GM21360 (cell line): ENCODE results near the gene DYRK3.

ENCODE experiments used
- ATAC-seq: cut with Tn5 transposase; IDR thresholded peaks from one replicate; pipeline ENCODE4 v1.9.1; 2021; ENCODE audit warnings: mild to moderate bottlenecking, moderate library complexity; ENCODE audit not compliant: unreplicated experiment

DYRK3 gene

DNA sequence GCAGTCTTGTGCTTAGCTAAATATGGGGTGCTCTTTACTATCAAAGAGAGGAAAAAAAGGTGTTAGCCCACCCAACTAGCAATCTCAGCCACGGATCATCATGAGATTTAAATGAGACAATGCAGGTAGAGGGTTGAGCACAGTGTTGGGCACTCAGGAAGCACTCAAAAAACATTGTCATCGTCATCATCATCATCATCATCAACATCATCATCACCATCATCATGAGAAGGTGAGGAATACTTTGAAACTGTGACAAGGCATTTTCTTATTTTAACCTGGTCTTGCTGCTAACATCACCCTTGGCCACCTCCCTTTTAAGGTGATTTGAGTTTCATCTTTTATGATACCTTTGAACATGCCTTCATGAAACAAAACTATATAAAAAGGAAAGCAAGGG, 46.0 kb downstream of the DYRK3 start:
- ATAC-seq = no peak

DNA sequence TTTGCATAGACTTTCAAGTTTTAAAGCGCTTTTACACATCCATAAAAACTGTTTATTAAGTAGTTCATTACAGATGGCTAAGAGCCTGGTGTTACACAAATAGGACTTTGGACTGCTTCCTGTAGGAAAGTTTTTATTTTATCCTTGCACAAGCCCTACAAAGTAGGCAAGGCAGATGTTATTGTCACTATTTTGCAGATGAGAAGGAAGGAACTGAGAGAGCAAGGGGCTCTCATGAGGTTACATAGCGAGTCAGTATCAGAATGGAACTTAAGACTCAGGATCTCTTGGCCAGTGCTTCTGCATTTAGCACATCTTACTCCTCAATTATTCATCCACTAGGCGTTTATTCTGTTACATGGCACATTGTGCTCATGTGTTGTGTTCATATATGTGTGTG, 46.8 kb downstream of the DYRK3 start:
- ATAC-seq = no peak

DNA sequence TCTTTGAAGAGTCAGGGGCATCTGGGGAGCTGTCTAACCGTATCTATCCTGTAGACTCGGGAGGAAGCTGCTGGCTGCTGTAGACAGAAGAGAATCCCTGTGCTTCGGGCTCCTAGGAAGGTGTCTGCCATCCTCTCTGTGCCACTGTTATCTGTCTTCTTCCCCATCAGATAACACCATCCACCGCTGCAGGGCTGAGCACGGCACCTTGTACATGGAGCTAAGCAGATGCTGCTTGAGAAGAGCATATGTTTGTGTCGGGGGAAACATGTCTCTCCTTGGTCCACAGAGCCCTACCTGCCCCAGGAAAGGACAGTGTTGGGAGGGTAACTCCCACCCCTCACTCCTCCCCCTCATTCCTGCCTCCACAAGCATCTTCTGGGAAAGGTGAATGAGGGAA, 48.0 kb downstream of the DYRK3 start:
- ATAC-seq = no peak

DNA sequence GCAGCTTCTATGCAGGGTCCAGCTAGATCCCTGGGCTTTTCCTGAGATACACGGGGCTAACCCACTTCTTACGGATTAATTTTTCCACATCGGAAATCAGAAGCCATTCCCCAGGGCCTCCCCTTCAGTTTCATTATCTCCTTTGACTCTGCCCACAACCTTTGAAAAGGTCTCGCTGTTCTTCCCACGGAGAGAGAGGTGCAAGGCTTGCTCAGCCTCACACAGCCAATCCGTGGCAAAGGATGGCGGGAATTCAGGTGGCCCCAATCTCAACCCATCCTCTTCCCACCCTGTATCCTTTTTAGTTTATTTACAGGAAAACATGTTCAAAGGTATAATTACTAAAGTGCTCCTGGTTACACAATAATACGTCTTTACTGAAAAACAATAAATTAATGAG, 48.7 kb downstream of the DYRK3 start:
- no peak for ATAC-seq

DNA sequence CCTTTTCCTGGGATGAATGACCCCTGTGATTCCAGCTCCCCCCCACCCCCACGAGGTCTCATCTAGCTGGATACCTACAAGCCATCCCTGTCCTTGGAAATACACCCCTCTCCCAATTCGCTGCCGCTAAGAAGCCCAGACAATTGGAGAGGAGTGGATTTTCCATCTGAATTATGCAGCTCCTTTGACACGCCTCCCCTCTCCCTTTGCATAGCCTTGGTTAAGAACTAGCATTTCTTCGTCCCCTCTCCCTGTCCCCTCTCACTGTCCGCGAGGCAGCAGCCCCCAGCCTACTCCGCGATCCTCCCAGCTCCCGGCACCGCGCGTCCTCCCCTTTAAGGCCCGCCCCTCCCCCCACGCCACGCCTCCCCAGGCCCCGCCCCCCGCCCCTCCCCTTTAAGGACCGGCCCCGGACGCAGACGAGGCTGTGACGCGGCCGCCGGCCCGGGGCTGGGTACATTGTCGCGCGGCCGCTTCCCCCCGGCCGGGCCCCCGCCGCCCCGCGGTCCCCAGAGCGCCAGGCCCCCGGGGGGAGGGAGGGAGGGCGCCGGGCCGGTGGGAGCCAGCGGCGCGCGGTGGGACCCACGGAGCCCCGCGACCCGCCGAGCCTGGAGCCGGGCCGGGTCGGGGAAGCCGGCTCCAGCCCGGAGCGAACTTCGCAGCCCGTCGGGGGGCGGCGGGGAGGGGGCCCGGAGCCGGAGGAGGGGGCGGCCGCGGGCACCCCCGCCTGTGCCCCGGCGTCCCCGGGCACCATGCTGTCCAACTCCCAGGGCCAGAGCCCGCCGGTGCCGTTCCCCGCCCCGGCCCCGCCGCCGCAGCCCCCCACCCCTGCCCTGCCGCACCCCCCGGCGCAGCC, 49.4 kb downstream of the DYRK3 start, which contains the start of gene MAPKAPK2:
Gene MAPKAPK2, plus strand, starts transcription at position 428 of the 856 bp plus-strand sequence. Its CDS starts 325 bp downstream, at position 753.
- peak; percentile 39 for ATAC-seq

DNA sequence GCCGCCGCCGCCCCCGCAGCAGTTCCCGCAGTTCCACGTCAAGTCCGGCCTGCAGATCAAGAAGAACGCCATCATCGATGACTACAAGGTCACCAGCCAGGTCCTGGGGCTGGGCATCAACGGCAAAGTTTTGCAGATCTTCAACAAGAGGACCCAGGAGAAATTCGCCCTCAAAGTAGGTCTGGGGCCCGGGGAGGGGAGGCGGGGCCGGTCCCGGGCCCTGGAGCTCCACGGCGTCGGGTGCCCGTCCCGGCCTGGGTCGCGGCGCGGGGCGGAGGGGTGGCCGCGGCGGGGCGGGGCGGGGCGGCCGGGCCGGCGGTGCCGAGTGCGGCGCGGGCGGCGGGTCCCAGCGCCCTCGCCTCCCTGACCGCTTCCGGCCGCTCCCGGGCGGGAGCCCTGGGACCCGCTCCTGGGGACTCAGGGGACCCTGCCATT, 50.0 kb downstream of the DYRK3 start:
- no peak for ATAC-seq

DNA sequence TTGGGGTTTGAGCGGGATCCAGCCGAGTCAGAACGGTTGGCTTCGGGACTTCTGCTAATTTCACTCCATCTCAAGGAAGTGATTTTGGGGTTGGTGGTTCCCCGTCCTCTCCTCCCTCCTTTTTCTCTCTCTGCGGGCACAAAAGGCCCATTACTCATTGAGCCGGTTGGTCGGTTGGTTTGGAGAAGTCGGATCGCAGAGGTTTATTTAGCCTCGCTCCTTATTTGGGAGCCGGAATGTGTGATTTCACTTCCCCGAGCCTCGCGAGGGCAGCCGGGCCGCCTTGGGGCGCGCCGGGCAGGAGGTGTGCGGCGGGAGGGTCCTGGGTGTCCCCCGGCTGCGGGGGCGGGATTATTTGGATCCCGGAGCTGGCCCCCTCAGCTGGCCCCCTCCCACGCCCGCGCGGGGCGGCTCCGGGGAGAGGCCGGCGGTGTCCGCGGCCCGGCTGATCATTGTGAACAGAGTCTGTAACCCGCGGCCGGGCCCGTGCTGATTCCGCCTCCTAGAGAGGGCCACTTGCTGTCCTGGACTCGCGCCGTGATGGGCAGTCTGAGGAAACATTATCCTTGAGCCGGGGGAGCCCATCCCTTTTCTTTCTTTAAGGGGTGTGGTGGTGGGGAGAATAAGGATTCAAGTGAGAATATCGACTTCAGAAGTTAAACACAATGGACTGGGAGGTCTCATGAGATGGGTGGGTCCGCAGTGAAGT, 50.6 kb downstream of the DYRK3 start:
- ATAC-seq = no peak

DNA sequence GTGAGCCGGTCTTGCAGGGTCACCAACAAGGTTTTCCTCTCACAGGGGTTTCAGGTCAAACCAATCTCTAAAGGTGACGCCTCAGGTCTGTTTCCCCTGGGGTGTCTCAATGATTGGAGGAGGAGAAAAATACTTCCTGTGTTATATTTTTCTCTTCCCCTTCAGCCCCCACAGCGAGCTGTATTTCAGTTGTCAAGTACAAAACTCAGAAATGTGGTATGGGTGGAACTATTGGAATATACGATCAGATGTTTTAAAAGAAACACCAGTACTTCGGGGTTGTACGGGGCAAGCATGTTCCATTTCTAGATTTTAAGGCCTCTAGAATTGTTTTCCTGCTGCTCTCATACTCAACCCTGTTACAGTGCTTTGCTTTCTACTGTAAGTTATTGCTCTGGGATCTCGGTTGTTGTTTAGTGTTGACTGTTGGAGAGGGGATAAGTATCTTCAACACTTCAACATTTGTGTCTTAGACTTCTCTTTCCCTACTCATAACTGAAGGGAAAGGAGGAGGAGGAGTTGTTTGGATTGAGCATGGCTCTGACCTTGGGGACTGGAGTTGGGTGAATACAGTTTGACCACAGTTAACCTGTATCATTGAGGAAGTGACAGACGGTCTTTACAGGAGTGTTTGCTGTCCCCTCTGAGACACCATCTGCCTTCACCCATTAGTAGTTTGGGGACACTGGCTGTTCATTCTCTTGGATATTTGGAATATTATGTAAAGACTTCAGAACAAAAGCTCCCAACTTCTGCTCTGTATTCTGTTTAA, 51.3 kb downstream of the DYRK3 start:
- no peak for ATAC-seq

DNA sequence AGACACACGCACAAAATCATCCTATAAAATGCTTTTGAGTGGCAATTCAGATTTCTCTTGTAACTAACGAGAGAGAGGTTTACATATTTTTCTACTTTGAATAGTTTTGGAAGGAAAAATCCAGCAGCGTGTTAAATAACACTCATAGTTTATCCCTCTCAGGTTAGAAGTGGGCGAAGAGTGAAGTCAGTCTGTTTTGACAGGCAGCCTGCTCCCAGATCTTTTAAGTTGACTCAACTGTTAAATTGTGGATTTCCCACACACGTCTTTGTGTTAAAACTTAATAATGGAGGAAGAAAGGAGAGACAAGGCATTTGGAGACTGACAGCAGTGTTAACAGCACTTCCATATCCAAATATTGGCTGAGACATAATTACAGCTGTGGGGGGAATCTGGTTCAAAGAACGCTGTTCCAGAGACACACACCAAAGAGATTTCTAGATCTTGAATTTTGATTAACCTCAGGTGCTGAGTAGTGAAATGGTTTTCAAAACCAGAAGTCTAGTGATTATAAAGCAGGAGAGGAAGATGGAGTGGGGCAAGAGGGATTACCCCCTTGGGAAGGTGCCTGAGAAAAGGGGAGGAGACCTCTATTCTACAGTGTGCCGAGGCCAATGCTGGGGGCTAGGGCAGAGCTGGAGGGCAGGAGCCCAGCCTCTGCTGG, 52.0 kb downstream of the DYRK3 start:
- ATAC-seq = no peak

DNA sequence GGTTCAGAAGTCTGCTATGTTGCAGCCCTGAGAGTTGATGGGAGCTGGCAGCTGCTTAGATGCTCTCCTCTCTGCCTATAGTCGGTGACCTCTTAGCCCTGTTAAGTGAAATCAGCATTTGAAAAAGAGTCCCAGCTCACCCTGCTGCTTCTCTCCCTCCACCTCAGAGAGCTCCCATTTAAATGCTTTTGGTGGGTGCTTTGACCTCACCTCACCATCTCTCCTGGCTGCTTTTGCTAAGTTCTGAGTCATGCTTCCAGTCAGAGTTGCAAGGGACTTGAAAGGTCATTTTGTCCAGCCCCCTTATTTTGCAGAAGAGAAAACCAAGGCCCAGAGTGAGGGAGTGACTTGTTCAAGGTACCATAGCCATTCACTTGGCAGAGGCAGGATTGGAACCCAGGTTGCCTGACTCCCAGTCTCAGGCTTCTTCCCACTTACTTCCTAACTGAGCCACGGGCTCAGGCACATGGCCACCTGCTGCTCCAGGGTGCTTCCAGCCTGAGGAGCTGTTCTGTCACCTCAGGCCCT, 52.6 kb downstream of the DYRK3 start:
- ATAC-seq = no peak

DNA sequence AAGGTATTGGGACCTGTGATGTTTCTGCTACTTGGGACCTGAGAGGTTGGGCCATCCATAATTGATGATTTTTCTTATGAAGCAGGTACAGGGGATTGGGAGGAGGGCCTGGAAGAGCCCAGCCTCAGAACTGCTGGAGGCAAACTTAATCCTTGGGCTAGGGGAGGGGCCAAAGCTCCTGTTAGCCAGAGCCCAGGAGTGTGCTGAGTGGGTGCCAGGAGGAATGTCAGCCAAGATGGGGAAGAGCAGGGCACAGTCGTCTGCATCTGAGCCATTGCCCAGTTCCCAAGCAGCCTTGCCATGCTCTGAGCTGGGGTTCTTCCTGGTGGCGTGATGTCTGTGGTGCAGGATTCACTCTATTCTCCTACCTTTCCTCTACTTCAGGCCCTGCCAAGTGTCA, 55.2 kb downstream of the DYRK3 start:
- no peak for ATAC-seq

DNA sequence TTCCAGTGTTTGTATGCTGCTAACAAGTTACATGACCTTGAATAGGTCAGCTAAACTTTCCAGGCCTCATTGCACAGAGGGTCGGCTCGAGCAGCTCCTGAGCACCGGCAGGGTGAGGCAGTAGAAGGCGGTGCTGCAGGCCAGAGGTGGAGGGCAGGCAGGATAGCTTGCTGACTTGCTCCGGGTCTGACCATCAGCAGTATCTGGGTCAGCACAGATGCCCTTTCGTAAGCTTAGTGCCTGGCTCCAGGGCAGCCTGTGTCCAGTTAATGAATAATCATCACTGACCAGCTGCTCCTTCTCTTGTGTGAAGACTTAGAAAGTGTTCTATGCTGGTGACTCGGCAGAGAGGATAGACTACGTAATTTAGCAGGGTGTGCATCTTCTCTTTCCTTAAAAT, 56.3 kb downstream of the DYRK3 start:
- ATAC-seq = no peak

DNA sequence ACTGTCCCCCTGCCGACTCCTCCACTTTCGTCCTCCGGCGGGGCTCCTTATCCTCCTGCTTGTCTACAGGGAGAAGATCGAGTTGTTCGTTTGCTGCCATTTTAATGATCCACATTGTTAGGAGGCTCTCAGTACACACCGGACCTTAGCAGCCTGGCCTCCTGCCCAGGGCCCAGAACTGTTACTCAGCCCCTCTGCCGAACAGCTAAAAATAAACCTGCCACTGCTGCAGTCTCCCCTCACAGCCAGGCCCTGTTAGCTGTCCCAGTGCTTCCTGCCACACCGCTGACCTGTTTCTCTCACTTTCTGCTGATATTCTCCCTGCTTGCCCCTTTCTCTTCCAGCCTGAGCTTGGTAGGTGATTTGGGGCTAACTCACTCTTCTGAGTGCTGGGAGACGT, 57.7 kb downstream of the DYRK3 start:
- no peak for ATAC-seq

DNA sequence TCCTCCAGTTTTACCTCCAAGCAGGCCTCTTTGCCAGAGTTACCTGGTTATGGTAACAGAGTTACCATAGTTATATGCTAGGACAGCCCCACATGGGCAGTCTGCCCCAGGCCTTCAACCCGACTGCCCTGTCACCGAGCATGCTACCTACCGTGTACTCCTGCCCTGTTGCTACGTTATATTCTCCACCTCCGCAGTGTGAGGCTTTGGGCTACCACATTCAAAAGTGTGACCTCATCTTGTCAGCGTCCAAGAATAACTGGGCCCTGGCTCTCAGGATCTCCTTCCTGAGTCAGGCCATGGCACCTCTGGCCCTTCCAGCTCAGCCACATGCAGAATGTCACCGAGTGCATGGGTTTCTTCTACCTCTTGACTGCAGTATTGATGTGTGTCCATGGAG, 58.3 kb downstream of the DYRK3 start:
- no peak for ATAC-seq

DNA sequence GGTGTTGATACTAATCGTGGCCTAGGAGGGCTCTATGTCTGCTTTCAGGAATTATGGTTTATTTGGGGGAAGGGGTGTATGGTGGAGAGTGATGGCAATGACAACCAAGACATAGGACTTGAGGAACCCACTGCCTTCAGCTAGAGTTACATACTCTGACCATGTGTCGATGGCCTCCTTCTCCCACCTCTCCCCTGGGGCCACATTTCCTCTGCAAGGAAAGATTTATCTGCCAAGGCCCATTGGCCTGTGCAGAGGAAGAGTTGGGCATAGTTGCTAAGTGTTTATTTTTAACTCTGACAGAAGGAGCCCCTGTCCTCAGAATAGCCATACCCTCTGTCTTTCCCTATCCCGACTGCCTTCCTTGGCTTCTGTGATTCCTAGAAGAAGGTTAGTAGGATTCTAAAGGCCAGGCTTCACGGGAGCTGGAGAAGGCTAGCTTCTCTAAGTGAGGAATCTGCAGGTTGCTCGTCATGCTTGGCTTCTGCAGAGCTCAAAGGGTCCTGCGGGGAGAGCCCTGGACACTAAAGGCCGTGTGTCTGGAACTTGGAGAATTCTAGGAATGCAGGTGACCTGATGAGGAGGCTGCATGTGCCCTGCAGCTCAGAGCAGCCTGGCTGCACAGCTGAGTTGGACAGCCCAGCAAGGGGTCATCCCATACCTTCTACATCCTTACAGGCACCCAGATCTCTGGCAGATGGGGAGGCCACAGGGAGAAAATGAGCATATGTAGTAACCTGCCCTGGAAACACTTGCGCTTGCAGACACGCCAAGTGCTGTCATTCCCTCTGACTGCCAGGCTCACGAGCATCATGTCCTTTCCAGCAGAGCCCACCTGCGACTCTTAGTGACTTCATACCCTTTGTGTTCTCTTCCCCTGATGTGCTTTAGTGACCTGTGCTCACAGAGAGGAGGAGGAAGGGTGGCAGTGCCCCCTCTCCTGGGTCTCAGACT, 59.1 kb downstream of the DYRK3 start:
- ATAC-seq = no peak

DNA sequence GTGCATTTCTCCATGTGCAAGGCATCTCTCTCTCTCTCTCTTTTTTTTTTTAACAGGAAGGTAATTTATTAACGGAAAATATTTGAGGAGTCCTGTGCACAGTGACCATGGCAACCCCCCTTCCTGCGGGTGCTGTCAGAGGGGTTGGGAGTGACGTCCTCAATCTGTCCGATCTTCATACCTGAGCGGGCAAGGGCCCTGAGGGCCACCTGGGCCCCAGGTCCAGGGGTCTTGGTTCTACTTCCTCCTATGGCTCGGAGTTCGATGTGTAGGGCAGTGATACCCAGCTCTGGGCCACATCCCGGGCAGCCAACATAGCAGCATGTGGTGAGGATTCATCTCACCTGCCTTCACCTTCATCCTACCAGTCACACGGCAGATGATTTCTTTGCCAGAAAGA, 60.4 kb downstream of the DYRK3 start:
- no peak for ATAC-seq

DNA sequence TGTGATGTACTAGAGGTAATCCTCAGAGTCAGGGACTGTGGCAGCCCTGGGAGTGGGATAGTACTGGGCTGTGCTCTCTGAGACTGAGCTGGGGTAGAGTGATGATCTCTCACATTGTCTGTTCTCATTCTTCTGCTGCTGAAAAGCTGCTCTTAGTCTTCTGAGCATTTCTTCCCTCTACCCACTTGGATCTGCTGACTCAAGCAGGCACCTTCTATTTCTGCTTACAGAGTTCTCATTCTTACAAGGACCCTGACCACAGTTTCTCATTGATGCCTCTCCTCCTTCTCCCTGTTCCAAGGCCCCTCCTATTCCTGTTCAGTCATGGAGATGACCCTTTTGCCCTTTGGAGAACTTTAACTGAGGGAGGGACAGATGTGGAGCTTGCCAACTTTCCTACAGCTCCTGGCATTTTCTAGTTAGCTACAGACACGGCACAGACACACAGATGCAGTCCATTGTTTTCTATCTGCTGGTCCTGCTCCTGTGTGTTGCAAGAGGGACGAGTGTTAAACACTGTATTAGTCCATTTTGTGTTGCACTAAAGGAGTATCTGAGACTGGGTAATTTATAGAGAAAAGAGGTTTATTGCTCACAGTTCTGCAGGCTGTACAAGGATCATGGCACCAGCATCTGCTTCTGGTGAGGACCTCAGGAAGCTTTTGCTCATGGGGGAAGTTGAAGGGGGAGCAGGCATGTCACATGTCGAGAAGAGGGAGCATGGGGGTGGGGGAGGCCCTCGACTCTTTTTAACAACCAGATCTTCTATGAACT, 61.7 kb downstream of the DYRK3 start:
- no peak for ATAC-seq

DNA sequence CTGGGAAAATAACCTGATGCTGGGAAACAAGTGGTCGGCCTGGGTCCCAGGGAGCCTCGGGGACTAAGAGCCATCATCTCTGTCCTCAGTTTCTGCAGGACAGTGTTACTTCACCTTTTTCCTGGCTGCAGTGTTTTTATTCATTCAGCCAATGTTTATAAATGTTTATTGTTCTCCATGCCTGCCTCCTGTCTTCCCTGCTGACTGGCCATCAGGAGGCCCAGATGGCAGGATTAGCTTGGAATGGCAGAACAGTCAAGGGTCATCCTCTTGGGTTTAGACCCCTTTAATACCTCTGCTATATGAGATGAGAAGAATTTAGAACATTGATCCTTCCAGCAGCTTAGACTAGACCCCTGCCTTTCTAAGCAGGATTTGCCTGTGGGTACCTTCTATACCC, 62.7 kb downstream of the DYRK3 start:
- ATAC-seq = no peak
